Measurements from ENCODE around the gene JMJD4.

- TF ChIP-seq, protein P1, sequence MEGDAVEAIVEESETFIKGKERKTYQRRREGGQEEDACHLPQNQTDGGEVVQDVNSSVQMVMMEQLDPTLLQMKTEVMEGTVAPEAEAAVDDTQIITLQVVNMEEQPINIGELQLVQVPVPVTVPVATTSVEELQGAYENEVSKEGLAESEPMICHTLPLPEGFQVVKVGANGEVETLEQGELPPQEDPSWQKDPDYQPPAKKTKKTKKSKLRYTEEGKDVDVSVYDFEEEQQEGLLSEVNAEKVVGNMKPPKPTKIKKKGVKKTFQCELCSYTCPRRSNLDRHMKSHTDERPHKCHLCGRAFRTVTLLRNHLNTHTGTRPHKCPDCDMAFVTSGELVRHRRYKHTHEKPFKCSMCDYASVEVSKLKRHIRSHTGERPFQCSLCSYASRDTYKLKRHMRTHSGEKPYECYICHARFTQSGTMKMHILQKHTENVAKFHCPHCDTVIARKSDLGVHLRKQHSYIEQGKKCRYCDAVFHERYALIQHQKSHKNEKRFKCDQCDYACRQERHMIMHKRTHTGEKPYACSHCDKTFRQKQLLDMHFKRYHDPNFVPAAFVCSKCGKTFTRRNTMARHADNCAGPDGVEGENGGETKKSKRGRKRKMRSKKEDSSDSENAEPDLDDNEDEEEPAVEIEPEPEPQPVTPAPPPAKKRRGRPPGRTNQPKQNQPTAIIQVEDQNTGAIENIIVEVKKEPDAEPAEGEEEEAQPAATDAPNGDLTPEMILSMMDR (IDR thresholded peaks at IDR 0.05; ENCODE audit: extremely low read depth in 1 of 2, insufficient read depth in 1 of 2, low read depth in 1 of 2, low read length in 2 of 2) = no peak
- TF ChIP-seq, protein P2, sequence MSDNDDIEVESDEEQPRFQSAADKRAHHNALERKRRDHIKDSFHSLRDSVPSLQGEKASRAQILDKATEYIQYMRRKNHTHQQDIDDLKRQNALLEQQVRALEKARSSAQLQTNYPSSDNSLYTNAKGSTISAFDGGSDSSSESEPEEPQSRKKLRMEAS (IDR thresholded peaks at IDR 0.05; ENCODE audit: insufficient read depth, insufficient read length) = no peak
These were observed 22.5 kb downstream of the JMJD4 start for GRCh38 chr1:227712648-227713047.

Measured in endothelial cell of umbilical vein (primary cell).